WI38 (cell line): Measurements from ENCODE around the gene PELI1.

Experiments
- H3K4me3 ChIP-seq: 2 replicates; pipeline ENCODE4 v1.5.1; 2011; ENCODE audit warnings: low read depth, mild to moderate bottlenecking, control low read depth, low read length
- CTCF ChIP-seq: IDR thresholded peaks from 2 replicates; pipeline ENCODE4 v1.5.1; 2012; ENCODE audit warnings: low read depth, mild to moderate bottlenecking, control low read depth, low read length

The PELI1 gene

GRCh38 chr2:64186699-64187605 lies 42.7 kb upstream of the PELI1 start:
- H3K4me3 ChIP-seq, result no peak overlapping the region
- TF ChIP-seq CTCF, result no peak

GRCh38 chr2:64179582-64180321 lies 35.5 kb upstream of the PELI1 start:
- no peak for TF ChIP-seq CTCF
- no peak overlapping the region for H3K4me3 ChIP-seq

GRCh38 chr2:64177315-64177714 lies 33.1 kb upstream of the PELI1 start:
- H3K4me3 ChIP-seq, result no peak overlapping the region
- no peak for TF ChIP-seq CTCF

GRCh38 chr2:64175419-64176197 lies 31.4 kb upstream of the PELI1 start:
- no peak overlapping the region for H3K4me3 ChIP-seq
- no peak for TF ChIP-seq CTCF

GRCh38 chr2:64173156-64174135 lies 29.2 kb upstream of the PELI1 start:
- H3K4me3 ChIP-seq, result no peak overlapping the region
- TF ChIP-seq CTCF, result no peak

- H3K4me3 ChIP-seq, result no peak overlapping the region
- TF ChIP-seq CTCF, result no peak
These were observed 24.5 kb upstream of the PELI1 start for GRCh38 chr2:64168756-64169155.
